Measurements from ENCODE around the gene PRSS3.
"Not testable (repeated sequence)": the region's sequence is repeated elsewhere in the genome, so short reads cannot be mapped to it uniquely, and the experiment has no call there.

Gene PRSS3

DNA sequence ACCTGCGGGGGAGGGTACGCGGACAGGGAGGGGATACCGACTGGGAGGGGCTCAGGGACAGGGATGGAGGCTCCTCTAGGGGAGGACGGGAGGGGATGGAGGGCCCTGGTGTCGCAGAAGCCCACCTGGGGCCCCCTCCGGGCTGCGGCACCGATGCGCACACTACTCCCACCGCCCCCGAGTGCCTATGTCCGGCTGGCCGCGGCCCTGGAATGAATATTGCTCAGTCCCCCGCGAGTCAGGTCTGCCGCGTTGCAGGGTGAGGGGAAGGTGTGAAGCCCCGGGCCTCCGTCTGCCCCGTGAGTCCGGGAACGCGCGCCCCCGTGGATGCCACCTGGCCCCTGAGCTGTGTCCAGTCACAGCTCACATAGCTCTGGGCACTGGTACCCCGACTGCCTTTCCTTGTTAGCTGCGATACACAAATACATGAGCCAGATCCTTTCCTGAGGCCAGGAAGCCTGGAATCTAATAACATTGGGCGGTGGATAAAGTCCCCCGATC lies 44.5 kb upstream of the PRSS3 start:
- Histone ChIP-seq H3K4ac (ENCODE audit: low read depth in 1 of 2, low read length in 2 of 2) (no peak overlapping the region), H4K8ac (ENCODE audit: low read length) (no peak overlapping the region), H2BK15ac (ENCODE audit: low read depth, poor library complexity, severe bottlenecking) (no peak overlapping the region), H3K27ac (ENCODE audit: low read length, poor library complexity, severe bottlenecking) (no peak overlapping the region), H3K4me3 (ENCODE audit: insufficient read depth in 1 of 2, low read depth in 1 of 2, low read length in 2 of 2) (peak overlapping the region in 1 of 2 experiments; percentile 79), H2AFZ (ENCODE audit: low read depth, low read length) (no peak overlapping the region), H3K18ac (ENCODE audit: low read depth in 1 of 2, low read length in 2 of 2) (no peak overlapping the region), H3K23ac (ENCODE audit: low read length in 2 of 2) (no peak overlapping the region), H2AK5ac (ENCODE audit: low read length, severe bottlenecking) (no peak overlapping the region), H2BK5ac (ENCODE audit: low read depth, low read length, poor library complexity, severe bottlenecking) (no peak overlapping the region), H2BK12ac (ENCODE audit: low read length in 2 of 2) (no peak overlapping the region), H3K4me2 (ENCODE audit: low read length, poor library complexity, severe bottlenecking) (no peak overlapping the region), H3K36me3 (ENCODE audit: control insufficient read depth in 1 of 2, insufficient read depth in 2 of 2, low read depth in 1 of 2, low read length in 2 of 2) (no peaks in the 10 kb centered on the region), H3K14ac (ENCODE audit: low read length in 2 of 2) (no peak overlapping the region), H3K9me3 (ENCODE audit: control insufficient read depth, low read length) (no peaks in the 10 kb centered on the region), H2BK120ac (ENCODE audit: low read depth, low read length) (no peak overlapping the region), H3K9ac (ENCODE audit: low read length) (peak overlapping the region; percentile 48), H3K4me1 (ENCODE audit: control insufficient read depth, insufficient read depth, low read depth, low read length) (no peaks in the 10 kb centered on the region), H3K27me3 (ENCODE audit: control insufficient read depth in 1 of 2, insufficient read depth in 1 of 2, low read length in 2 of 2) (peaks cover 17 to 30% of the 10 kb centered on the region in 2 experiments), H3K79me1 (replicated peaks; ENCODE audit: low read length, poor library complexity, severe bottlenecking) (no peaks in the 10 kb centered on the region), H4K91ac (ENCODE audit: low read length) (no peak overlapping the region)
- 92% methylated on average over 31 of the region's 31 CpGs for WGBS
- DNase-seq: no peak

DNA sequence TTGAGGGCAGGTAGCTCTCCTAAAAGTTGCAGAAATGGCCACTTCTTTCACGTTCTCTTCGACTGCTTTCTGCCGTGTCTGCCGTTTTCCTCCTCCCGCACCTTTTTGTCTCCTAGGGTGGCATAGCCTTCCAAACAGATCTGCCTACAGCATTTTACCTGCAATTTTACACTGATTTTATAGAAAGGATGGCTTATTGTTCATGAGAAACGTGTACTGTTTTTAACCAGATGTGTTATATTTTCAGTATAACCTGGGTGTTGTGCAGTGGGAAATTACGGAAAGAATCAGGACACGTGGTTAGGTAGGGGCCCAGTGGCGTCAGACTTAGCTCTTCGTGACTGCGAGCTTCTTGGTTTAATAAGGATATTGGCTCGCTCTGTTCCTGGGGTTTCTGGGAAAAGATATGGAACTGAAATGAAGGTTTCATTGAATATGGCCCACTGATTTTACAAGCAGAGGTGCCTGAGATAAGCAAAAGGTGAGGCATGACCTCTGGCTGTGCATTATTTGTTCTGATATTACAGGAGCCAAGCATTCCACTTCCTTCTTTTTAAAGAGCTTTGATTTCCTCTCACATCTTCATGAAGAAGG lies 43.7 kb upstream of the PRSS3 start:
- Histone ChIP-seq H3K27me3 (ENCODE audit: control insufficient read depth in 1 of 2, insufficient read depth in 1 of 2, low read length in 2 of 2) (peaks cover 17 to 30% of the 10 kb centered on the region in 2 experiments), H2BK120ac (ENCODE audit: low read depth, low read length) (no peak overlapping the region), H2BK5ac (ENCODE audit: low read depth, low read length, poor library complexity, severe bottlenecking) (no peak overlapping the region), H2AFZ (ENCODE audit: low read depth, low read length) (no peak overlapping the region), H3K23ac (ENCODE audit: low read length in 2 of 2) (no peak overlapping the region), H3K4me3 (ENCODE audit: insufficient read depth in 1 of 2, low read depth in 1 of 2, low read length in 2 of 2) (peak overlapping the region in 1 of 2 experiments; percentile 79), H3K14ac (ENCODE audit: low read length in 2 of 2) (no peak overlapping the region), H2BK15ac (ENCODE audit: low read depth, poor library complexity, severe bottlenecking) (no peak overlapping the region), H3K27ac (ENCODE audit: low read length, poor library complexity, severe bottlenecking) (no peak overlapping the region), H3K79me1 (replicated peaks; ENCODE audit: low read length, poor library complexity, severe bottlenecking) (no peaks in the 10 kb centered on the region), H3K18ac (ENCODE audit: low read depth in 1 of 2, low read length in 2 of 2) (no peak overlapping the region), H3K9me3 (ENCODE audit: control insufficient read depth, low read length) (no peaks in the 10 kb centered on the region), H4K91ac (ENCODE audit: low read length) (no peak overlapping the region), H2AK5ac (ENCODE audit: low read length, severe bottlenecking) (no peak overlapping the region), H4K8ac (ENCODE audit: low read length) (no peak overlapping the region), H3K4me1 (ENCODE audit: control insufficient read depth, insufficient read depth, low read depth, low read length) (no peaks in the 10 kb centered on the region), H3K36me3 (ENCODE audit: control insufficient read depth in 1 of 2, insufficient read depth in 2 of 2, low read depth in 1 of 2, low read length in 2 of 2) (no peaks in the 10 kb centered on the region), H3K4ac (ENCODE audit: low read depth in 1 of 2, low read length in 2 of 2) (no peak overlapping the region), H3K4me2 (ENCODE audit: low read length, poor library complexity, severe bottlenecking) (no peak overlapping the region), H3K9ac (ENCODE audit: low read length) (no peak overlapping the region), H2BK12ac (ENCODE audit: low read length in 2 of 2) (no peak overlapping the region)
- DNase-seq: no peak
- WGBS: 88% methylated on average over 11 of the region's 12 CpGs

DNA sequence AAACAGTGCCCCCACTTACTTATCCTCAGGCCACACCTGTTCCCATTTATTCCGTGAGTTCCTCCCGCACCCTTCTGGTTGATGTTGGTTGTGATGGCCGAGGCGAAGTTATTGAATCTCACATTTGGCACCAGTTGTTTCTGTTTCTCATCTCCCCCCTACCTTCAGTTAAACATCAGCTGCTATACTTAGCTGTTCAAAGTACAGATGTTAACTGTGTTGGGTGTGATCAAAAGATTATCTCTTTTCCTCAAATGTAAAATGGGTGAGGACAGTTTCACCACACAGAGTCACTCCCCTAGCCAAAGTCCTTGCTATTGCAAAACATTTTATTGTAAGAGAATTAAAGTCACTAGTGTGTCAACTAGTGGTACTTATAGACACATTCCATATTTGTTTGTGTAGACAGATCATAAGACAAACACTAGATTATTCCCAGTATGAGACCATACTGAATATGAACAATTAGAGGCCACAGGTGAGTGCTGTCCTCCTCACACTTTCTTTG lies 43.2 kb upstream of the PRSS3 start:
- H3K18ac ChIP-seq (ENCODE audit: low read depth in 1 of 2, low read length in 2 of 2): no peak overlapping the region
- no peaks in the 10 kb centered on the region for H3K4me1 ChIP-seq (ENCODE audit: control insufficient read depth, insufficient read depth, low read depth, low read length)
- no peak overlapping the region for H3K23ac ChIP-seq (ENCODE audit: low read length in 2 of 2)
- no peaks in the 10 kb centered on the region for H3K79me1 ChIP-seq (replicated peaks; ENCODE audit: low read length, poor library complexity, severe bottlenecking)
- DNase-seq: no peak
- H3K27ac ChIP-seq (ENCODE audit: low read length, poor library complexity, severe bottlenecking): no peak overlapping the region
- no peak overlapping the region for H2BK12ac ChIP-seq (ENCODE audit: low read length in 2 of 2)
- H3K4me3 ChIP-seq (ENCODE audit: insufficient read depth in 1 of 2, low read depth in 1 of 2, low read length in 2 of 2): no peak overlapping the region
- H3K27me3 ChIP-seq (ENCODE audit: control insufficient read depth in 1 of 2, insufficient read depth in 1 of 2, low read length in 2 of 2): peaks cover 17 to 30% of the 10 kb centered on the region in 2 experiments
- H2BK15ac ChIP-seq (ENCODE audit: low read depth, poor library complexity, severe bottlenecking): no peak overlapping the region
- H3K4ac ChIP-seq (ENCODE audit: low read depth in 1 of 2, low read length in 2 of 2): no peak overlapping the region
- no peak overlapping the region for H3K14ac ChIP-seq (ENCODE audit: low read length in 2 of 2)
- no peak overlapping the region for H4K91ac ChIP-seq (ENCODE audit: low read length)
- H3K9ac ChIP-seq (ENCODE audit: low read length): no peak overlapping the region
- no peak overlapping the region for H2BK5ac ChIP-seq (ENCODE audit: low read depth, low read length, poor library complexity, severe bottlenecking)
- H3K9me3 ChIP-seq (ENCODE audit: control insufficient read depth, low read length): no peaks in the 10 kb centered on the region
- 82% methylated on average over 4 of the region's 4 CpGs for WGBS
- H2BK120ac ChIP-seq (ENCODE audit: low read depth, low read length): no peak overlapping the region
- H2AFZ ChIP-seq (ENCODE audit: low read depth, low read length): no peak overlapping the region
- no peak overlapping the region for H2AK5ac ChIP-seq (ENCODE audit: low read length, severe bottlenecking)
- H4K8ac ChIP-seq (ENCODE audit: low read length): no peak overlapping the region
- H3K4me2 ChIP-seq (ENCODE audit: low read length, poor library complexity, severe bottlenecking): no peak overlapping the region
- H3K36me3 ChIP-seq (ENCODE audit: control insufficient read depth in 1 of 2, insufficient read depth in 2 of 2, low read depth in 1 of 2, low read length in 2 of 2): no peaks in the 10 kb centered on the region

DNA sequence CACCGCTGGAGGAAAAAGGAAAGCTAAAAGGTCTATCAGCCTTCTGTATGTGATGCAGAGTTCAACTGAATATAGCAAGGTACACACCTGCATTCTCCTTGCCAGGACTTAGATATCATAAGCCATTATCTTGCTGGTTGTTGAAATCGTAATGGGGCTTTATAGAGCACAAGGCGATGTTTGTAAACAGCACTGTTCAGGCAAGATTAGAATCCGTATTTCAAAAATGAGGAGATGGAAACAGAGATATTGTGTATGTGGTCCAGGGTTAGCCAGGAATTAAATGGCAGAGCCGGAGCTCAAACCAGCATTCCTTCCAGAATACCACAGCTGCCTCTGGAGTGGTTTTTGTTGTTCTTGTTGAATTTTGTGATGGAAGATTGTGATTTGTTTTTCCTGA lies 42.6 kb upstream of the PRSS3 start:
- H3K27ac ChIP-seq (ENCODE audit: low read length, poor library complexity, severe bottlenecking); H3K4me2 ChIP-seq (ENCODE audit: low read length, poor library complexity, severe bottlenecking); H3K79me1 ChIP-seq (replicated peaks; ENCODE audit: low read length, poor library complexity, severe bottlenecking); H4K8ac ChIP-seq (ENCODE audit: low read length); H3K4me3 ChIP-seq (ENCODE audit: insufficient read depth in 1 of 2, low read depth in 1 of 2, low read length in 2 of 2); H3K18ac ChIP-seq (ENCODE audit: low read depth in 1 of 2, low read length in 2 of 2); H2BK12ac ChIP-seq (ENCODE audit: low read length in 2 of 2); H2AFZ ChIP-seq (ENCODE audit: low read depth, low read length); H3K14ac ChIP-seq (ENCODE audit: low read length in 2 of 2); H2BK5ac ChIP-seq (ENCODE audit: low read depth, low read length, poor library complexity, severe bottlenecking); H3K36me3 ChIP-seq (ENCODE audit: control insufficient read depth in 1 of 2, insufficient read depth in 2 of 2, low read depth in 1 of 2, low read length in 2 of 2); DNase-seq; H4K91ac ChIP-seq (ENCODE audit: low read length); H2BK15ac ChIP-seq (ENCODE audit: low read depth, poor library complexity, severe bottlenecking); H2BK120ac ChIP-seq (ENCODE audit: low read depth, low read length); H3K9me3 ChIP-seq (ENCODE audit: control insufficient read depth, low read length); H2AK5ac ChIP-seq (ENCODE audit: low read length, severe bottlenecking); H3K23ac ChIP-seq (ENCODE audit: low read length in 2 of 2); H3K4me1 ChIP-seq (ENCODE audit: control insufficient read depth, insufficient read depth, low read depth, low read length); H3K9ac ChIP-seq (ENCODE audit: low read length); H3K4ac ChIP-seq (ENCODE audit: low read depth in 1 of 2, low read length in 2 of 2): not testable (repeated sequence)
- H3K27me3 ChIP-seq (ENCODE audit: control insufficient read depth in 1 of 2, insufficient read depth in 1 of 2, low read length in 2 of 2): peaks cover 17 to 30% of the 10 kb centered on the region in 2 experiments
- WGBS: 80% methylated on average over 5 of the region's 5 CpGs
